ENCODE measurements around the gene AP5Z1.

The AP5Z1 gene

GRCh38 chr7:4775250-4775847 is at the start of gene AP5Z1:
Gene AP5Z1 (plus strand): TSS chr7:4775623. CDS start chr7:4775716, 93 bp downstream.
- peak; percentile 100 for DNase-seq (ENCODE audit: insufficient read length, low spot score)
- TF ChIP-seq POLR2A (IDR thresholded peaks at IDR 0.05; ENCODE audit: low read depth, low read length), result peak; percentile 89
- peak; percentile 52 for FAIRE-seq

- DNase-seq (ENCODE audit: insufficient read length, low spot score) (no peak), FAIRE-seq (no peak)
- TF ChIP-seq POLR2A (IDR thresholded peaks at IDR 0.05; ENCODE audit: low read depth, low read length), result no peak
Observed at GRCh38 chr7:4725850-4726450, 49.5 kb upstream of the AP5Z1 start.

- no peak for FAIRE-seq
- TF ChIP-seq POLR2A (IDR thresholded peaks at IDR 0.05; ENCODE audit: low read depth, low read length), result no peak
- no peak for DNase-seq (ENCODE audit: insufficient read length, low spot score)
Observed at GRCh38 chr7:4726566-4726965, 48.9 kb upstream of the AP5Z1 start.

GRCh38 chr7:4727914-4728705 is 47.3 kb upstream of the AP5Z1 start:
- no peak for TF ChIP-seq POLR2A (IDR thresholded peaks at IDR 0.05; ENCODE audit: low read depth, low read length)
- no peak for FAIRE-seq
- DNase-seq (ENCODE audit: insufficient read length, low spot score), result no peak

GRCh38 chr7:4729266-4729665 is 46.2 kb upstream of the AP5Z1 start:
- no peak for TF ChIP-seq POLR2A (IDR thresholded peaks at IDR 0.05; ENCODE audit: low read depth, low read length)
- FAIRE-seq (no peak), DNase-seq (ENCODE audit: insufficient read length, low spot score) (no peak)

GRCh38 chr7:4730276-4730675 is 45.1 kb upstream of the AP5Z1 start:
- FAIRE-seq, result no peak

GRCh38 chr7:4730971-4731370 is 44.5 kb upstream of the AP5Z1 start:
- FAIRE-seq (no peak), DNase-seq (ENCODE audit: insufficient read length, low spot score) (no peak)

More at GRCh38 chr7:4730276-4730675, 45.1 kb upstream of the AP5Z1 start:
- no peak for TF ChIP-seq POLR2A (IDR thresholded peaks at IDR 0.05; ENCODE audit: low read depth, low read length)
- DNase-seq (ENCODE audit: insufficient read length, low spot score), result no peak

GRCh38 chr7:4731803-4732202 is 43.6 kb upstream of the AP5Z1 start:
- FAIRE-seq, result no peak
- DNase-seq (ENCODE audit: insufficient read length, low spot score), result no peak
- TF ChIP-seq POLR2A (IDR thresholded peaks at IDR 0.05; ENCODE audit: low read depth, low read length), result no peak

More at GRCh38 chr7:4730971-4731370, 44.5 kb upstream of the AP5Z1 start:
- no peak for TF ChIP-seq POLR2A (IDR thresholded peaks at IDR 0.05; ENCODE audit: low read depth, low read length)

GRCh38 chr7:4733936-4734528 is 41.4 kb upstream of the AP5Z1 start:
- no peak for TF ChIP-seq POLR2A (IDR thresholded peaks at IDR 0.05; ENCODE audit: low read depth, low read length)
- no peak for DNase-seq (ENCODE audit: insufficient read length, low spot score)
- FAIRE-seq, result no peak

GRCh38 chr7:4734587-4735345 is 40.7 kb upstream of the AP5Z1 start:
- FAIRE-seq, result no peak
- no peak for TF ChIP-seq POLR2A (IDR thresholded peaks at IDR 0.05; ENCODE audit: low read depth, low read length)

GRCh38 chr7:4737300-4737699 is 38.1 kb upstream of the AP5Z1 start:
- DNase-seq (ENCODE audit: insufficient read length, low spot score), result no peak
- no peak for TF ChIP-seq POLR2A (IDR thresholded peaks at IDR 0.05; ENCODE audit: low read depth, low read length)
- no peak for FAIRE-seq

More at GRCh38 chr7:4734587-4735345, 40.7 kb upstream of the AP5Z1 start:
- DNase-seq (ENCODE audit: insufficient read length, low spot score), result no peak

GRCh38 chr7:4738711-4739527 is 36.5 kb upstream of the AP5Z1 start:
- TF ChIP-seq POLR2A (IDR thresholded peaks at IDR 0.05; ENCODE audit: low read depth, low read length), result peak; percentile 60
- FAIRE-seq, result peak; percentile 76
- peak; percentile 95 for DNase-seq (ENCODE audit: insufficient read length, low spot score)

- TF ChIP-seq POLR2A (IDR thresholded peaks at IDR 0.05; ENCODE audit: low read depth, low read length), result no peak
- no peak for FAIRE-seq
- DNase-seq (ENCODE audit: insufficient read length, low spot score), result no peak
Observed at GRCh38 chr7:4739528-4739992, 35.9 kb upstream of the AP5Z1 start.
